Left ventricle myocardium inferior (tissue), 1 donor: ENCODE data around the gene ACTL8. TPM values are rescaled to one million over a fixed set of nuclear protein-coding genes. Genes with fewer than 3 reads are reported as not detected.

Experiments used
- DNase-seq: peaks from one replicate; pipeline ENCODE4 v3.0.0-alpha.2; 2020
- H3K27ac ChIP-seq: fragments of 200-600 bp; replicated peaks from 2 replicates; pipeline ENCODE4 v1.8.0; 2021
- H3K27me3 ChIP-seq: fragments of 200-600 bp; 2 replicates; pipeline ENCODE4 v1.8.0; 2021; ENCODE audit warnings: low read depth
- H3K36me3 ChIP-seq: fragments of 200-600 bp; 2 replicates; pipeline ENCODE4 v1.8.0; 2021
- H3K4me1 ChIP-seq: fragments of 200-600 bp; 2 replicates; pipeline ENCODE4 v1.8.0; 2021
- H3K4me3 ChIP-seq: fragments of 200-600 bp; 2 replicates; pipeline ENCODE4 v1.8.0; 2021; ENCODE audit warnings: mild to moderate bottlenecking, moderate library complexity
- H3K9me3 ChIP-seq: fragments of 200-600 bp; replicated peaks from 2 replicates; pipeline ENCODE4 v1.8.0; 2021
- intact Hi-C: fragments of 100-400 bp; cut with micrococcal nuclease; formaldehyde crosslinking; loops from one replicate; pipeline ENCODE4 v1.11.0; 2022
- total RNA-seq: library from RNA; stranded (reverse); fragmentation: NEBNext Ultra II Directional; extraction: Animal tissue kit (Norgen Biotek cat#: 25700); gene quantifications from one replicate; pipeline ENCODE4 v1.2.1, GENCODE V29; 2021
- TF ChIP-seq, protein P1 (sequence below): fragments of 200-600 bp; IDR thresholded peaks from 2 replicates; pipeline ENCODE4 v1.8.0; 2021; ENCODE audit warnings: antibody characterized with exemption, mild to moderate bottlenecking, borderline replicate concordance
- donor health status: DM: no; HTN: yes; CAD: no; lungs with severe emphysema.

ACTL8 gene
- total RNA-seq, 1 donor from 2014 or later, result not detected

DNA sequence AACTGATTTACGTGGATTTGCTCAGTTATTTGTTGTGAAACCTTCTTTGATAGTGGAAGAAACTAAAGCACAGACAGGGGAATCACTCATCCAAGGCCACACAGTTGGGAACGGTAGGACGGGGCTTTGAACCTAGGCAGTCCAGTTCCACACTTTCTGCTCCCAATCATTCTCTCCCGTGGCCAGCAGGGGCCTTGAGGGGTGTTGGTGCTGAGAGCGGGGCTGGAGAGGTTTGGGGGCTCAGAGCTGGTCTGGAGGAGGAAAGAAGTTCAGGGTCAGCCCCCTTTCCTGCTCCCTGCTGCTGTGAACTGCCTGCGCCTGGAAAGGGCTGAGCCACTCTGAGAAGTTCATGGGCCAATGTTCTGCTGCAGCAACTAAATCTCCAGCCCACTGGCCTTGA lies 31.4 kb upstream of the ACTL8 start:
- intact Hi-C loops, result no loop called here
- Histone ChIP-seq H3K4me3 (no peak overlapping the region), H3K36me3 (no peaks in the 10 kb centered on the region), H3K4me1 (no peaks in the 10 kb centered on the region), H3K27ac (no peak overlapping the region), H3K27me3 (peaks cover 52% of the 10 kb centered on the region), H3K9me3 (no peaks in the 10 kb centered on the region)
- DNase-seq, result no peak
- TF ChIP-seq, protein P1, sequence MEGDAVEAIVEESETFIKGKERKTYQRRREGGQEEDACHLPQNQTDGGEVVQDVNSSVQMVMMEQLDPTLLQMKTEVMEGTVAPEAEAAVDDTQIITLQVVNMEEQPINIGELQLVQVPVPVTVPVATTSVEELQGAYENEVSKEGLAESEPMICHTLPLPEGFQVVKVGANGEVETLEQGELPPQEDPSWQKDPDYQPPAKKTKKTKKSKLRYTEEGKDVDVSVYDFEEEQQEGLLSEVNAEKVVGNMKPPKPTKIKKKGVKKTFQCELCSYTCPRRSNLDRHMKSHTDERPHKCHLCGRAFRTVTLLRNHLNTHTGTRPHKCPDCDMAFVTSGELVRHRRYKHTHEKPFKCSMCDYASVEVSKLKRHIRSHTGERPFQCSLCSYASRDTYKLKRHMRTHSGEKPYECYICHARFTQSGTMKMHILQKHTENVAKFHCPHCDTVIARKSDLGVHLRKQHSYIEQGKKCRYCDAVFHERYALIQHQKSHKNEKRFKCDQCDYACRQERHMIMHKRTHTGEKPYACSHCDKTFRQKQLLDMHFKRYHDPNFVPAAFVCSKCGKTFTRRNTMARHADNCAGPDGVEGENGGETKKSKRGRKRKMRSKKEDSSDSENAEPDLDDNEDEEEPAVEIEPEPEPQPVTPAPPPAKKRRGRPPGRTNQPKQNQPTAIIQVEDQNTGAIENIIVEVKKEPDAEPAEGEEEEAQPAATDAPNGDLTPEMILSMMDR, result no peak

DNA sequence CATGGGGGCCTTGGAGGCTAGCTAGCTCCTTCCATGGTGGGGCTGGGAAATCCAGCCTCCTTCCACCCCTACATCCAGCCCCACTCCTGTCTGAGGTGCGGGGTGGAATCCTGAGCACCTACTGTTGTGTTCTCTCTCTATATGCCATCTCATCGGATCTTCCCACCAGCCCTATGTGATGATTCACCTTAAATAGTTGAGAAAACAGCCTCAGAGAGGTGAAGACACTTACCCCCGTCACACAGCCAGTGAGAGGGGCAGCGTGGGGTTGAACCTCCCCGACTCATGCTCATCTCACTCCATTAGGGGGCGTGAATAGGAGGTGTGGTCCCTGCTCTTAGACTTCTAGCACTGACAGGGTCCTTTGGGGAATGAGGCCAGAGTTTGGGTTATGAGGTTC lies 31.0 kb upstream of the ACTL8 start:
- TF ChIP-seq, protein P1, result no peak
- peaks cover 56% of the 10 kb centered on the region for H3K27me3 ChIP-seq

DNA sequence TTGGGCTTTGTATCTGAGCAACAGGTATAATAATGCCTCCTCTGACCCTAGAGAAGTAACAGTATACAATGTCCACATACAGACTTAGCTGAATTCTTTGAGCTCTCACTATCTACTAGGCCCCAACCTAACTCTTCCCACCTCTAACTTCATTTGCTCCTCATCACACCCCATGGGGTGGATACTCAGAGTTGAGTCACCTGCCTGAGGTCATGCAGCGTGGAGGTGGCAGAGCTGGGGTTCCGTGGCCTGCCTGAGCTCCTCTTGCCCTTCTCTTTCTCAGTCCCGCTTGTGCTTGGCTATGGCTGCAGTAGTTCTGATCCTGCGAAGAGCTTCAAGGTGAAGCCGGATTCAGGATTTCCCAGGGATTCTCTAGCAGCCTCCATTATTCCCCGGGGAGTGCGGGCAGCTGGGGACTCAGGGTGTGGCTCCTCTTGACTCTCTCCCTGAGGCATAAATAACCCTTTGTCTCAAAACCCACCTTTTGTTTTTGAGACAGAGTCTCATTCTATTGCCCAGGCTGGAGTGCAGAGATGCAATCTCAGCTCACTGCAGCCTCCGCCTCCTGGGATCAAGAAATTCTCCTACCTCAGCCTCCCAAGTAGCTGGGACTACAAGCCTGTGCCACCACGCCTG lies 29.9 kb upstream of the ACTL8 start:
- intact Hi-C loops, result no loop called here
- no peaks in the 10 kb centered on the region for H3K4me1 ChIP-seq
- TF ChIP-seq, protein P1, result no peak
- no peaks in the 10 kb centered on the region for H3K9me3 ChIP-seq
- H3K27me3 ChIP-seq, result peaks cover 67% of the 10 kb centered on the region
- no peaks in the 10 kb centered on the region for H3K36me3 ChIP-seq
- H3K4me3 ChIP-seq, result no peak overlapping the region
- no peak for DNase-seq
- H3K27ac ChIP-seq, result no peak overlapping the region

More for the DNA sequence above, 31.0 kb upstream of the ACTL8 start:
- no peaks in the 10 kb centered on the region for H3K4me1 ChIP-seq
- intact Hi-C loops, result no loop called here
- H3K4me3 ChIP-seq, result no peak overlapping the region
- H3K9me3 ChIP-seq, result no peaks in the 10 kb centered on the region
- H3K36me3 ChIP-seq, result no peaks in the 10 kb centered on the region
- no peak for DNase-seq
- no peak overlapping the region for H3K27ac ChIP-seq

DNA sequence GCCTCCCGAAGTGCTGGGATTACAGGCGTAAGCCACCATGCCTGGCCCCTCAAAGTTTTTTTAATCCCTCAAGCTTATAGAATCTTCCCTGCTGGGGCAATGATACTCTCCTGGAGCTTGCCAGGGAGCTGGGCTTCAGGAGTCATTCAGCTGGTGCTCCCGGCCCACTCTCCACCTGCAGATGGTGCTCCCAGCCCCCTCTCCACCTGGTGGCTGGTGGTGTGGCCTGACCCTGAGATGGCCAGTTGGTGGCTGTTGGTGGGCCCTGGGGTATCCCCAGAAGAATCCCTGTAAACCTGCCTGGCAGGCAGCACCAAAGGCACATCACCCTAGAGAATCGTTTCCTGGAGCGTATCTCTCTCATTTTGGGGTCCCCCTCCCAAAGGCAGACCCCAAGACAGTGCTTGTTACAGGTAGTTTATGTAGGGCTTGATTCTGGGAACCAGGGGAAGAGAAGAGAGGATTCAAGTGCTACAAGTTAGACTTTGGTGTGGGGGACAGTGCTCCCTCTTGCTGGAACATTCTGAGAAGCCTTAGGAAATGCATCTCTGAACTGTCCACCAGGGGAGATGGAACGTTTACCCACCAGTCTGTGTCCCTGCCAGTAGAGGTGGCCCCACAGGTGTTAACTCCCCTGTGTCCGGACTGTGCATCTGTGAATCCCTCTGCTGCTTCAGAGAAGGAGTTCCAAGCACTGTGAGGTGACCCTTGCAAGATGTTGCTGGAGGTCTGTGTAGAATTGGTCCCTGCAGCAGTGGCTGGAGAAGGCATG lies 29.1 kb upstream of the ACTL8 start:
- peaks cover 69% of the 10 kb centered on the region for H3K27me3 ChIP-seq
- no peak for DNase-seq
- H3K27ac ChIP-seq, result no peak overlapping the region
- H3K9me3 ChIP-seq, result no peaks in the 10 kb centered on the region
- intact Hi-C loops, result no loop called here
- no peaks in the 10 kb centered on the region for H3K36me3 ChIP-seq
- no peaks in the 10 kb centered on the region for H3K4me1 ChIP-seq
- no peak overlapping the region for H3K4me3 ChIP-seq
- TF ChIP-seq, protein P1, result no peak

DNA sequence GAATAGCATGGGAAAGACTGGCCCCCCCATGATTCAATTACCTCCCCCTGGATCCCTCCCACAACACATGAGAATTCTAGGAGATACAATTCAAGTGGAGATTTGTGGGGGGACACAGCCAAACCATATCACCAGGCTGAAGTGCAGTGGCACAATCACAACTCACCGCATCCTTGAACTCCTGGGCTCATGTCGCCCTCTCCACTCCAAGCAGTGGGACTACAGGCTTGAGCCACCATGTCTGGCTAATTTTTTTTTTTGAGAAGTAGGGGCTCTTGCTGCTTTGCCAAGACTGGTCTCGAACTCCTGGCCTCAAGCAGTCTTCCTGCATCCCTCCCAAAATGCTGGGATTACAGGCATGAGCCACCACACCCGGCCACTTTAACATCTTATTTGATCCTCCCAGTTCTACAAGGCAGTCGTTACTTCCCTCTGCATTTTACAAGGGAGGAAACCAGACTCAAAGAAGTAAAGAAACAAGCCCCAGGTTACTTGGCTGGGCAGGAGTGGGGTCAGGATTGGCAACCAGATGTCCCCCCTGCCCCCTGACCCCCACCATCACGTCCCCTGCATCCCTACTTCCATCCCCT lies 26.9 kb upstream of the ACTL8 start:
- Histone ChIP-seq H3K27ac (no peak overlapping the region), H3K36me3 (no peaks in the 10 kb centered on the region), H3K4me3 (no peak overlapping the region), H3K4me1 (no peaks in the 10 kb centered on the region), H3K27me3 (peaks cover 65% of the 10 kb centered on the region), H3K9me3 (no peaks in the 10 kb centered on the region)
- no peak for DNase-seq
- TF ChIP-seq, protein P1, result no peak
- intact Hi-C loops, result no loop called here
